Upper lobe of left lung (tissue), 4 donors: ENCODE data around the gene ADTRP.

ENCODE experiments used
- POLR2A ChIP-seq, 4 donors: fragments of 450-650 bp; IDR thresholded peaks; one replicate each; pipeline ENCODE4 v1.5.1; 2016 to 2017; ENCODE audit warnings: antibody characterized with exemption in 4 of 4, mild to moderate bottlenecking in 2 of 4
- POLR2AphosphoS5 ChIP-seq, 2 donors: sonication (generic); formaldehyde crosslinking; IDR thresholded peaks; one replicate each; pipeline ENCODE4 v1.5.1; 2017; ENCODE audit warnings: antibody characterized with exemption in 2 of 2
- TF ChIP-seq, protein P1 (sequence below), 6 experiments: fragments of 450-650 bp in 4 of 6; fragments of 200-600 bp in 2 of 6; sonication (generic) in 2 of 6; IDR thresholded peaks; one replicate each; pipeline ENCODE4 v1.5.1; 2016 to 2019; ENCODE audit warnings: antibody characterized with exemption in 6 of 6

DNA sequence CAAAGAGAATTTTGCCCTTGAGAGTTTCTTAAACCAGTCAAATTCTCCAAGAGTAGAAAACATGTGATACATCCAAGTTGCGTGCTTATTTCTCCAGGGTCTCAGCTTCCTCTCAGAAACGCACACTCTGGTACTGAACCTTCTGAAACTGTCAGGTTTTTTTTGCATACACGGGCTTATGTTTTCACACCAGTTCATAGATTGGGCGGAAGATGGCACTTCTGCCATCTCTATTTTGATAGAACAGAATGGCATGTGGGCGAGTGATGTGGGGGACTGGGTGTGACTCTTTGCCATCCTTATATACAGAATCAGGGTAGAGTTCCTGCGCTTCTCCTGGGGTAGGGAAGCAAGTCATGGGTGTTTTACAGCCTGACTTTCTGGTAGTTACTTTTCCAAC lies 56.4 kb downstream of the ADTRP start:
- TF ChIP-seq POLR2A (IDR thresholded peaks at IDR 0.05): no peak
- TF ChIP-seq, protein P1, sequence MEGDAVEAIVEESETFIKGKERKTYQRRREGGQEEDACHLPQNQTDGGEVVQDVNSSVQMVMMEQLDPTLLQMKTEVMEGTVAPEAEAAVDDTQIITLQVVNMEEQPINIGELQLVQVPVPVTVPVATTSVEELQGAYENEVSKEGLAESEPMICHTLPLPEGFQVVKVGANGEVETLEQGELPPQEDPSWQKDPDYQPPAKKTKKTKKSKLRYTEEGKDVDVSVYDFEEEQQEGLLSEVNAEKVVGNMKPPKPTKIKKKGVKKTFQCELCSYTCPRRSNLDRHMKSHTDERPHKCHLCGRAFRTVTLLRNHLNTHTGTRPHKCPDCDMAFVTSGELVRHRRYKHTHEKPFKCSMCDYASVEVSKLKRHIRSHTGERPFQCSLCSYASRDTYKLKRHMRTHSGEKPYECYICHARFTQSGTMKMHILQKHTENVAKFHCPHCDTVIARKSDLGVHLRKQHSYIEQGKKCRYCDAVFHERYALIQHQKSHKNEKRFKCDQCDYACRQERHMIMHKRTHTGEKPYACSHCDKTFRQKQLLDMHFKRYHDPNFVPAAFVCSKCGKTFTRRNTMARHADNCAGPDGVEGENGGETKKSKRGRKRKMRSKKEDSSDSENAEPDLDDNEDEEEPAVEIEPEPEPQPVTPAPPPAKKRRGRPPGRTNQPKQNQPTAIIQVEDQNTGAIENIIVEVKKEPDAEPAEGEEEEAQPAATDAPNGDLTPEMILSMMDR (IDR thresholded peaks at IDR 0.05): no peak
- TF ChIP-seq POLR2AphosphoS5 (IDR thresholded peaks at IDR 0.05): no peak
